D721Med (cell line): ENCODE results near the gene ATP2B1.

ENCODE experiments used
- DNase-seq: peaks from one replicate; pipeline ENCODE4 v3.0.0; 2011; ENCODE audit warnings: low spot score; ENCODE audit not compliant: insufficient read length
- FAIRE-seq: peaks from 2 replicates; lab custom pipeline; 2011; peaks lifted over from hg19 to GRCh38; lab: Jason Lieb, UNC
- TF ChIP-seq, protein P1 (sequence below): IDR thresholded peaks from 2 replicates; pipeline ENCODE4 v1.5.1; 2012; ENCODE audit warnings: mild to moderate bottlenecking, control low read depth; ENCODE audit not compliant: insufficient read depth; ENCODE audit errors: missing control alignments

ATP2B1 gene

DNA sequence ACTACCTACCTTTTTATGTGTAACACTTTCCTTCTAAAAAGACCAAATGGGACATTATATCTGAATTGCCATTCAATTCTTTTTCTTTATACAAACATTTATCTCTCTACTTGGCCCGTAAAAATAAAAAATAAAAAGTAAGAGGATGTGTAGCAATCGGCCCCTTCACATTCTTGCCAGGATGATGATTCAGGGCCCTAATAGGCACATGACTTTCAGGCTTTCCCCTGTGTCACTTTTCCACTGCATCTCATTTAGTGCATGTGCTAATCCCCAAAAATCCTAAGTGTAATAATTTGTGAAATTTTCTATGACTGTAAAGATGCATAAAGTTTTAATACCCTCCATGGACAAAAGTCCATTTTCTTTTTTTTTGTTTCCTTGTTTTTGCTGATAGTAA, 23.0 kb upstream of the ATP2B1 start:
- DNase-seq (no peak), FAIRE-seq (no peak)
- TF ChIP-seq, protein P1, sequence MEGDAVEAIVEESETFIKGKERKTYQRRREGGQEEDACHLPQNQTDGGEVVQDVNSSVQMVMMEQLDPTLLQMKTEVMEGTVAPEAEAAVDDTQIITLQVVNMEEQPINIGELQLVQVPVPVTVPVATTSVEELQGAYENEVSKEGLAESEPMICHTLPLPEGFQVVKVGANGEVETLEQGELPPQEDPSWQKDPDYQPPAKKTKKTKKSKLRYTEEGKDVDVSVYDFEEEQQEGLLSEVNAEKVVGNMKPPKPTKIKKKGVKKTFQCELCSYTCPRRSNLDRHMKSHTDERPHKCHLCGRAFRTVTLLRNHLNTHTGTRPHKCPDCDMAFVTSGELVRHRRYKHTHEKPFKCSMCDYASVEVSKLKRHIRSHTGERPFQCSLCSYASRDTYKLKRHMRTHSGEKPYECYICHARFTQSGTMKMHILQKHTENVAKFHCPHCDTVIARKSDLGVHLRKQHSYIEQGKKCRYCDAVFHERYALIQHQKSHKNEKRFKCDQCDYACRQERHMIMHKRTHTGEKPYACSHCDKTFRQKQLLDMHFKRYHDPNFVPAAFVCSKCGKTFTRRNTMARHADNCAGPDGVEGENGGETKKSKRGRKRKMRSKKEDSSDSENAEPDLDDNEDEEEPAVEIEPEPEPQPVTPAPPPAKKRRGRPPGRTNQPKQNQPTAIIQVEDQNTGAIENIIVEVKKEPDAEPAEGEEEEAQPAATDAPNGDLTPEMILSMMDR: no peak

DNA sequence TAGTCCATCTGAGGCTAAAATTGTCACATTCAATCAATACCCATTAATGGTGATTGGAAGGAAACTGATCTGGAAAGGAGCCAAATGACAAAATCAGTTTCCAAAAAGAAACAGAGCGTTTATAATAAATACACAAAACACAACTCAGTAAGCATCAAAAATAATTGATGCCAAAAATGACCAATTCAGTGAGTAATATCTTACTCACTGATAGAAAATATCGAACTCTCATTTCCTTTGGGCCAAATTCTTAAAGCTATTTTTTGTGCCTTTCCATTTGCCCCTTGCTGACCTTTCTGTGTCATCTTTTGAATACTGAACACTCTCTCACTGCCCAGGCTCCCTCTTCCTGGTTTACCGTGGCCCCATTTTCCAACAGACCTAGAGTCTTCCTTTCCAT, 22.5 kb upstream of the ATP2B1 start:
- no peak for FAIRE-seq
- TF ChIP-seq, protein P1: no peak
- DNase-seq: no peak

DNA sequence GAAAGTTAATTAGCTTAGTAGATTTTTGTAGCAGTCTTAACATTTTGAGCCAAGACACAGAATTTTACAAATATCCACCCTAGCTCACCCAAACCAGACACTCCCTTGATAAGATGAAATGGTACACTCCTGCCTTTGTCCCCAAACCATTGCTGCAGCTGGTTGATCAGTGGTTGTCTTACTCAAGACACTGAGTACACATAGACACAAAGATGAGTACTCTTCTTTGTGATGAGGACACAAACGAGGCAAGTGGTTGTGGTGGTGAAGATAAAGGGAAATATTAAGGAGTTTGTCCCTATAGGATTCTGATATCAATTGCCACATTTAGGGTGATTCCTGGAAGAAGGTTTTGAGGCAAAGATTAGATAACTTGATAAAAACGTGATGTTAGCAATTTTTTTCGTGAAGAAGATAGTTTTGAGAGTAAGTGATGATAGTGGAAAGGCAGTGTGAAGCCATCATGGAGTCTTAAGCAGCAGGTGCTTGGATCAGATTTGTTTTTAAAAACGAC, 21.4 kb upstream of the ATP2B1 start:
- no peak for DNase-seq
- TF ChIP-seq, protein P1: no peak
- FAIRE-seq: no peak

DNA sequence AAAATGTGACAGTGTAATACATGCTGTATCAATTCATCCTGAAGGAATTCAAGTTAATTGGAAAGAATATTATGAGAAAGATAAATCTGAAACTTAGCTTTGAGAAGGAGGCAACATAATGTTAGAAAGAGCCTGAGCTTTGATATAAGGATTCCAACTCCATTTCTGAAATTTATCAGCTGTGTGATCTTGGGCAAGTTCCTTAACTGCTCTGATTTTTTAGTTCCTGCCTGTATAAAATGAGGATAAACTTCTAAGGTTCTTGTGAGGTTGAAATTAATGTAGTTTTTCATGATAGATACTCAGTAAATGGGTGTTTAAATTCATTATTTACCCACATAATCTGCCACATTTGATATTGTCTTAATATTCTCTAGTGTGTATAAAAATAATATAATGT, 14.6 kb upstream of the ATP2B1 start:
- TF ChIP-seq, protein P1: no peak
- DNase-seq (no peak), FAIRE-seq (no peak)

DNA sequence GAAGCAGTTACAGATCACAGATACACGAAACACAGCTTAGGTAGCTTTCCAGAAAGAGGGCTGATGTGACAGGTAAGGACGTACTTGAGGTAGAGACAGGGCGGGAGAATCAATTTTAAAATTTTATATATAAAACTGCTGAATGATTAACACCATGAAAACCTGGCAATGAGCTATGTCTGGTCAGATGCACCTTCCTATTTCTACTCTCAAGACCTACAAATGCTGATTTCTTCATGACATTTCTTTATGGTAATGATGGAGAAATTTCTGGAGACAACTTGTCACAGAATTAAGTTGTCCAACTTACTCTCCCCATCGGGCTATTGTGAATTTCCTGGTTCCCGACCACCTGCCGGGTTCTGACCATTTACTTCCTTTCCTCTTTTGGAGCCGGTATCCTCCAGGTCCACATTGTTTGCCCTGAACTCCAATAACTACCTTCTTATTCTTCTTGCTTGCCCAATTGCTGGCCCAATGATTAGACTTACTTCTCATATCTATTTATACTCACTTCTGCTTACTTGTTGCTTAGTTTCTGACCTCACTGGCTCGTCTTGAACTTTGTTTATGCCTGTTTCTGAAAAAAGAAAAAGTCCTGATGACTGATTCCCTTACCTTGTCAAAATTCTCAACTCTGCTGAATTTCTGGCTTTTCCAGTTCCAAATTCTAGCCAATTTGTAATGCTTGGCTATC, 12.8 kb upstream of the ATP2B1 start:
- DNase-seq (no peak), FAIRE-seq (no peak)

GRCh38 chr12:89717759-89718523, 9.3 kb upstream of the ATP2B1 start:
- DNase-seq: no peak
- TF ChIP-seq, protein P1: no peak
- FAIRE-seq: no peak

More for the DNA sequence above, 12.8 kb upstream of the ATP2B1 start:
- TF ChIP-seq, protein P1: no peak

DNA sequence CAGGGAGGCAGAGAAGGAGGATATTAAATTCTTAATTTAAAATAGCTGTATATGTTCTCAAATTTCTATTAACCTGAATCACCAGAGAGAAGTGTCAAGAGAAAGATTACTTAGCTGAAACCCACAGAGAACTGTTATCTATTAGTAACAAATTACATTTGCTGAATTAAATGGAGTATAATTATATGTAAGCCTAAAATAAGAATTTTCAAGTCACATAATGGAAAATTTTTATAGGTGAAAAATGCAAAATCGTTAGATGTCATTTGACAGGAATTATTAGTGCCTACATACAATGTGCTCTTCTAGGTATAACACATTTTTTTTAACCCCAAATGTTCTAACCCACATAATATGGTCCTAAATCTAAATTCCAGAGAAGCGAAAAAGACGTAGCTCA, 4.1 kb upstream of the ATP2B1 start:
- no peak for FAIRE-seq
- DNase-seq: no peak

More for the DNA sequence above, 4.1 kb upstream of the ATP2B1 start:
- TF ChIP-seq, protein P1: no peak
